Central memory CD4-positive, alpha-beta T cell (primary cell): Measurements from ENCODE around the gene SPATA46.

Experiments
- DNase-seq: peaks from one replicate; pipeline ENCODE4 v3.0.0; 2022

Gene SPATA46

GRCh38 chr1:162390396-162391185, 13.9 kb upstream of the SPATA46 start:
- DNase-seq: no peak

GRCh38 chr1:162389971-162390370, 13.3 kb upstream of the SPATA46 start:
- DNase-seq: no peak

DNA sequence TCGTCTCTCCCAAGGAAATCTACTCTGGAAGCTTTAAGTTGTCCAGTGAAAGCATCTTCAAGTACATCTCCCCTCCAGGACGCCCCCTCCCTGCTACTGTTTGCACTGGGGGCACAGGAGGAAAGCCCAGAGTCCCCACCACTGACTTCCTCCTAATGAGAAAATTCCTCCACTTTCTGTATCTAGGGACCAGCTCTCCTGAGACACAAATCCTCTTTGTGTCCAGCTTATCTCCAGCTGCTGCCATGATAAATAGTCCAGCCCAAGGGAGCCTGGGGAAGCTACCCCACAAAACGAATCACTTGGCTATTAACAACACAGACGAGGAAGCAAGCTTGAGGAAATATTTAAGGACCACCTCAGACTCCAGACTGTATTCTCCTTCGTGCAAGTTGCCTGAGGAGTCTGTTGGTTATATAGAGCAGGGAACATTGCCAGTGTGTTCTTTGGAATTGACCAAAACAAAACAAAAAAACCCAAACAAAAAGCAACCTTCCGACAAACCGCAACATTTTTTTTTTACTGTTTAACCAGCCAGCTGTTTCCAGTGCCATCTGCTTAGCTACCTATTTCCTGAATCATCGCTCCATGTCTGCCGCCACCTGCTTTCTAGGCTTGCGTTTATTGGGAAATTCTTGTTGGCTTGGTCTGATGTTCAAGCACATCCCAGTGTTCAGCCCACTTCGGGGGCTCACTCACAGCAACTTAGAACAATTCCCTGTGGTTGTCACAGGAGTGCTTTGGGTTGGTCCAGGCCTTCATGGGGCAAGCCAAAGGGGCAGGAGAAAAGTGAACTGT, 12.6 kb upstream of the SPATA46 start:
- DNase-seq: no peak

DNA sequence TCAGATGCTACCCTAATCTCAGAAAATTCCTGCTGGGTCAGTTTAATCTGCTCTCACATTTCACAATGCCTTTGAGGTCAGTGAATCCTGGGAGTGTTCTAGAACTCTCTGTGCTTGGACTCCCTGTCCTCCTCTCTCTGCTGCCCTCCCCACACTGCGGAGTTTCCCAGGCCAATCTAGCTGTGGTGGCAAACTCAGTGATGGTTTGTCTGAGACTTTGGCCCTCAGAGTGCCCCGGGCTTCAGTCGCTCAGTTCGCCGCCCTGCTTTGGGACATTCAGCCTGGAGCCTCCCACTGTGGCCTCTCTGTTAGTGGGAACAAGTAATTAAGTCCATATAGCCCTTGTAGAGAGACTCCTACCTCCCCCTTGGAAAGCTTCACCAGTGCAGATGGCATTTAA, 12.0 kb upstream of the SPATA46 start:
- DNase-seq: no peak

DNA sequence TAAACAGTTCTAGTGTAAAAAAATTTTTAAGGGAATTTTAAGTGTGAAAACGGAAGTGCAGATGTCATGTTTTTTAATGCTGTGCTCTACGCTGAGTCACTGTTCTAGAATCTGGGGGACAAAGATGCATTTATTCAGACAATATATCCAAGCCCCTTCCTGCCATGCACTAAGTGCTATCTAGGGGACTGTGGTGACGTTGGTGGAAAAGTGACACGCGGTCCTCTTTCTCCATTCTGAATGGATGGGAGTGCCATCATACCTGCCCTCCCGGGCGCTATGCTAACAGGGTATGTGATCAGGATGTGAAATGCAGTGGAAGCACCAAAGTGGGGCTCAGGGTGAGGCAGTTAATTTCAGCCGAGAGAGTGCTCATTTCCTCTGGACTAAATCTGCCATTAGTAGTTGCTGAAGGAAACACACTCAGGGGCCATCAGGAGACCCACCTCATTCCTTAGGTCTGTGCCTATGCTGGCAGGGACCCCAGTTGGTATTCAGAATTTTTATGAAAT, 11.5 kb upstream of the SPATA46 start:
- DNase-seq: no peak

DNA sequence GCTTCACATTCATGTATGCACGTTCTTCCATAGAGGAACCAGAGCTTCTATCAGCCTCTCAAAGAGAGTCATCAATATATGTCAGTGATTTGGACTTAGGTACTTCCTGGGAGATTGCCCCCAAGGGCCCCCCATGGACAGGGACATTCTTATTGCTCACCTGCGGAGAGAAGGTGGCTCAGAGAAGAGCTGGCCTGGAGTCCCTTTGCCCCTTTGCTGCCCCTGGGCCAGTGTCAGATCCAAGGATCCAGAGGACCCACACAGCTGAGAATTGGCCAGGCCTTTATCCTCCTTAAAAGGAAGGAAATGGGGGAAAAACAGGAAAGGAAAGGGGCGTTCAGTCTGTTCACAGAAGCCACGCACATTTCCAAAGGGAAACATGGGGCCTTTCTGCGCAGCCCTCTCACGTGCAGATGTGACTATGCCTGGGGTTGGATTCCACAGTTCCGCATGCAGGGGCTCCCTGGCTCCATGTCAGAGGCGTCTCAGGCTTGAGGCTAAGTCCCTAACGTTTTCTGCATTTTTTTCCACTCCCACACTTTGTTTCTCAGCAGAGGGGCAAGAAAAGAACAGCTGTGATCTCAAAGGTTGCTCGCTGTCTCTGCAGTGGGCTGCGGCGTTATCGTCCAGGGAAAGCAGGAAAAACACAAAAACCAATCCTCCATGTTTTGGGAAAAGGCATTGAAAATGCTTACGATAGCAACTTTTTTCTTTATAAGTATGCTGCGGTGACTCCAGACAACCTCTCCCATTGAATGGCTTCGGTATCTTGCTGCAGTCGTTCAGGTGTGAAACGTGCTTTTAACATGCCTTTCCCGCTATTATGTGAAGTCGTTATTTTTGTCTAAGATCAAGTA, 10.8 kb upstream of the SPATA46 start:
- DNase-seq: no peak

DNA sequence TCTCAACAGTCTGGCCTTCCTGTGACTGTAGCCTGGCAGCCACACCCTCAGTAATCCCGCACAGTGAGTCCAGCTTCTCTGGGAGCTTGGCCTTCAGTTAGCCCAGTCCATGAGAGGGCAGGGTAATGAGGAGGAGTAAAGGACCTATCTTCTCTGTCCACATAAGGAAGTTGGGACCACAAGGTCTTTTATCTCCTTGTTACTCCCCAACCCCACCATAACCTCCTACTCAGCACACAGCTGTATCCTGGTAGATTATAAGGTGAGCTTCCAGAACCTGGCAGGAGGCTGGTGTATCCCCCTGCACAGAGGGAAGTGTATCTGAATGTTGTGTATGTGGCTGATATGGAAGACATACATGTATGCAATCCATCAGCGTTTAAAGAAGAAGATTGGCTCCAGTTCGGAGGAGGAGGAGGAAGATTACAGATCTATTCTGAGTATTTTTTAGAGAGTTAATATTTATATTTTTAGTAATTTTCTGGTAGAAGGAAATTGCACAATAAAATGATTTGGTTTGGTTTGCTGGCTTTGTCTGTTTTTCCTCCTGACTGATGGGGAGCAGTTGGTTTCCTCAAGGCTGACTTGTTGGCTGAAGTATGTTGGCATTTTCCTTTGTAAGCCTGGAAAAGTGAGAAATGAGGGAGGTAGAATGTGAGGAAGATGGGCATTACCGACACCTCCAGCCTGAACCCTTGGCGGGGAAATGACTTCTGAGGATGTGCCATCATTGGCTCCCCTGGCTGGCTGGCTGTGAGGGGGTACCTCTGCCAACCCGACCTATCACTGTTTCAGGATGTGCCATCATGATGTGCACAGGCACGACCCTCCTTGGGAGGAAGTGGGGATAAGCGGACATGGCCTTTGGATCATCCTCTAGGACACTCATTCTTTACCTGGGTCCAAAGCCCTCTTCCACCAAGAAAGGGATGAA, 9.9 kb upstream of the SPATA46 start:
- no peak for DNase-seq

DNA sequence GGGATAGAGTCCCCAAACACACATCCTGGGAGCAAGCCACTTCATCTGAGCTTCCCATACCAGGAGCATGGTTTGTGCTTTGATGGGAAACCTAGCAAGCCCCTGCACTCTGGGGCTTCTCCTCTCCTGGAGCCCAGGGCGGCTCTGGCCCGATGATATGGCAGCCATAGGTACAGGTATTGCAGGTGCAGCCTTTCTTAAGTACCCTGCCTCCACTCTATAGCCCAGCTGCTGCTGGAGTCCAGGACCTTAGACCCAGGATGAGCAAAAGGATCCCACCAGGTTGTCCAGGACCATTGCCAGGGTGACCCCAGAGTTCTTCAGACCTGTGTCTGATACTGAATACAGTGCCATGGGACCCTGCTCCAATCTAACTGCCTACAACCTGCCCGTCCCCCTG, 9.0 kb upstream of the SPATA46 start:
- no peak for DNase-seq

- DNase-seq: no peak
Measured at GRCh38 chr1:162385280-162385623, 8.6 kb upstream of the SPATA46 start.

DNA sequence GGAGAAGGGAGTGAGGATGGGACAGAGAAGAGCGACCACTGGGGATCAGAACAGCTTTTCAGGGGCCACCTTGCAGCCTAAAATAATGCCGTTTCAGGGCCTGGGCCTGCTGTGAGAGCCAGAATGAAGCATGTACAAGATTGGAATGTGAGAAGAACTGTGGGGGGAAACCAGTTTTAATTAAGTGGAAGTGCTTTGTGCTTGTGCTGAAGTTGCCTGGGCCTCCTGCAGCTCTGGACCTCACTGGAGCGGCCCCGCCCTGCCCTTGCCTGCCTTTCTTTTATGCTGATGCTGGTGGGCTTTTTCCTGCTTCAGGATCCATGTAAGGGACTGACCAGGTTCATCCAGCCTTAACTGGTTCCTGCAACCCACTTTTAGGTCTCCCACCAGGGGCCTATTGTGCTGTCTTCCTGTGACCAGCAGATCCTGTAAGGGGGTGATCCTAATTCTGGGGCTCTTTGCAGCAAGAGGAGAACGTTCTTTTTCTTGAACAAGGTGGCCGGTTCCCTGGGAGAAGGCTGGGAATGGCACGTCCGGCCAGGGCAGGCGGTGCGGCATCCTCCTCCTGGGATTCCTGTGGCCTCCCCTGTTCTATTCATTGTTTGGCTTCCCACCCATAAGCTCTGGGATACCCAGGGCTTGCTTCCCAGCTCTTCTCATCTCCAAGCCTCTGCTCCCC, 8.1 kb upstream of the SPATA46 start:
- no peak for DNase-seq

GRCh38 chr1:162384116-162384515, 7.5 kb upstream of the SPATA46 start:
- no peak for DNase-seq

DNA sequence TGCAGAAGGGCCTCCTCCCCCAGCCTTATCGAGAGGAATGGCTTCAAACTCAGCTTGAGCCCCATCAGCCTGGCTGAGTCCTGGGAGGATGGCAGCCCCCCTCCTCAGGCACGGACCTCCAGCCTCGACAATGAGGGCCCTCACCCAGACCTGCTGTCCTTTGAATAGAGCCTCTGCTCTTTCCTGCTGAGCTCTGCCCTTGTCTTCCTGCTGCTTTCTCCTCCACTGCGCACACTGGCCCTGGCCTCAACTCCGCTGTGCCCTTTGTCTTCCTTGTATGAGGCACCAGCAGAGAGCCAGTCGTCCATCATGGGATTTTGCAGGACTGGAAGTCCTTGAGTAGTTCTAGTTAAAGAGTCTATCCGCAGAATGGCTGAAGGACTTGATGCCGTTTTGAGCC, 6.9 kb upstream of the SPATA46 start:
- DNase-seq: no peak

- no peak for DNase-seq
Measured at GRCh38 chr1:162383091-162383490, 6.4 kb upstream of the SPATA46 start.

- no peak for DNase-seq
Measured at GRCh38 chr1:162381941-162382750, 5.5 kb upstream of the SPATA46 start.

DNA sequence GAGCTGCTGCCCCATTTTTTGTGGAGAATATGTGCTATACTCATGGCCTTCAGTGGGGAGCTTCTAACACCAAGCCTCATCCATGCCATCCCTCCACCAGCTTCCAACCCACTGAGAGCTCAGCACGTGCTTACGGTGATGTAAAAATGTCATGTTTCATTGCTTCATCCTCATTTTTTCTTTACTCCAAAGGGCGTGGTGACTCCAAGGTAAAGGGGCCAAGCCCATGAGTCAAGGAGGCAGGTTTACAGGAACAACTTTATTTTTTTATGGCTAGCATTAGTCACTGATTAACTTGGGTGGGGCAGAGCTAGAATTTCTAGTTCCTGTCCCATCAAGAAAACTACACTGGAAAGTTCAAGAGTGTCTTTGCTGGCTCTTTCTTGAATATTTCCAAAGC, 4.7 kb upstream of the SPATA46 start, which contains the start of gene C1orf226:
TSS of gene C1orf226 (plus strand) at position 346 of the 400 bp plus-strand sequence. CDS start 174 bp downstream, outside the sequence.
- no peak for DNase-seq

GRCh38 chr1:162380061-162380846, 3.6 kb upstream of the SPATA46 start:
- DNase-seq: no peak

DNA sequence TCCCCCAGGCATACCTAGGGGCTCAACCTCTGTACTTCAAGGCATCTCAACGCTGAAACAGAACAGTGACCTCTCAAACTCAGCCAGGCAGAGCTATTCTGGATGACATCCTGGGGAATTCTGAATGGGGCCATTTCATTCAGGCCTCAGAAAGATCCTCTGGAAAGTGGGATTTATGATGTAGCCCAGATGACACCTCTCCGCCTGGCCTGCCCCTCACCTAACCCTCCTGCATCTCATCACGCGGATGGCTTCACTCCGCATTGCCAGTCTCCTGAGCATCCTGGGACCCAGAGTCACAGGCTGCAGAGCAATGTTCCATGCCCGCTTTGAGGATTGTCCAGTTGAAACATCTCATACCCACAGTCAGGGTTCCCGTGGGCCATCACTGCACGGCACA, 1.2 kb downstream of the SPATA46 start:
- no peak for DNase-seq

- no peak for DNase-seq
Measured at GRCh38 chr1:162374406-162374805, 2.2 kb downstream of the SPATA46 start.

- no peak for DNase-seq
Measured at GRCh38 chr1:162373541-162374260, 3.0 kb downstream of the SPATA46 start.
